NCI-H524 (cell line): ENCODE measurements around the gene UQCC2.
A peak's percentile ranks its signal among the peaks of the same experiment; 100 is the strongest.

ENCODE experiments used
- DNase-seq, 2 experiments: peaks; one replicate each; lab custom pipeline; 2025; lab: John Stamatoyannopoulos, UW

The UQCC2 gene

DNA sequence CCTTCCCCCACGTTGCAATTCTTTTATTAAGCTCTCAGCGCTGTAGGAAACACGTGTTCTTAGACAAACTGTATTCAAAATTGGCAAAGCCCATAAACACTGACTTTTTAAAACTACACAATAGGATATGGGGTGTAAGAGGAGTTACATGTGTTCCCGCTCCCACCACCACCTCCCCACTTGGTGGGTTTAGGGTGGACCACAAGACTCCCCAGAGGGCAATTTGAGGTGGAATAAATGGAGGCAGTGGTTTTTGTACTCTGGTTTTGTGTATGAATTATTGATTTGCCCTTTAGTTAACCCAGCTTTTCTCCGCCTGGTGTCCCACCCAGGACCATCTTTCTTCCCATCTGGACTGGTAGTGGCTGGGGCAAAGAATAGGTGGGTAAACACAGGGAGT is 3.7 kb downstream of the UQCC2 start:
- DNase-seq, result no peak

DNA sequence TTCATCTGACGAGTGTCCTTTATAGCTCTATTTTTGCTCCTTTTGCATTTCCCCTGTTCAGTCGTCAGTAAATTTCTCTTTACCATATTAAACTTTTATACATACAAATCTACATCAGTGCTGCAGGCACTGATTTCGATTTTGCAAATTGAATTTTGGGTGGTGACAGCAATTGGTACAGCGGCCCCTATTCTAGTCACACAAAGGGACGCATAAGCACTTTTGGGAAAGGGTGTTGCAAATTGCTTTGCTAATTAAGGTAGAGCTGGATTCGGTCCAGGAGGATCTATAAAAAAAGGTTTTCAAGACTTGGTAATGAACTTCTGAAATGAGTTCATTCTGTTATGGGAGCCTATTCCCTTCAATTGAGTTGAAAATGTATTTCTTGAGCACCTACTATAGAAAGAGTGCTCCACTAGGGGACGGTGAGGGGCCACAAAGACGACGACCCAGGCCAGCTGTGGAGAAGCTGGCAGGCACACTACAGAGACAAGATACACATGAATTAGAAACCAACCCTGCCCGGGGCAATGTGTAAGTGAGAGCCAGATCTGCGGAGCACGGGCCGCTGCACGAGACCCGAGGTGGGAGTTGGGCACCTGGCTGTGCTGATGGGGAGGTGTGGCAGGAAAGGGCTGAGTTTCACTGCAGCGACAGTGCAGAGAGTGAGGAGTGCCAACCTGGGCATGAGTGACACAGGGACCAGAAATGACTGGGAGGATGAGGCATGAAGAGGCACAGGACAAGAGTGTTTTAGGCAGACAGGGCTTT is 5.4 kb downstream of the UQCC2 start:
- DNase-seq, result no peak

DNA sequence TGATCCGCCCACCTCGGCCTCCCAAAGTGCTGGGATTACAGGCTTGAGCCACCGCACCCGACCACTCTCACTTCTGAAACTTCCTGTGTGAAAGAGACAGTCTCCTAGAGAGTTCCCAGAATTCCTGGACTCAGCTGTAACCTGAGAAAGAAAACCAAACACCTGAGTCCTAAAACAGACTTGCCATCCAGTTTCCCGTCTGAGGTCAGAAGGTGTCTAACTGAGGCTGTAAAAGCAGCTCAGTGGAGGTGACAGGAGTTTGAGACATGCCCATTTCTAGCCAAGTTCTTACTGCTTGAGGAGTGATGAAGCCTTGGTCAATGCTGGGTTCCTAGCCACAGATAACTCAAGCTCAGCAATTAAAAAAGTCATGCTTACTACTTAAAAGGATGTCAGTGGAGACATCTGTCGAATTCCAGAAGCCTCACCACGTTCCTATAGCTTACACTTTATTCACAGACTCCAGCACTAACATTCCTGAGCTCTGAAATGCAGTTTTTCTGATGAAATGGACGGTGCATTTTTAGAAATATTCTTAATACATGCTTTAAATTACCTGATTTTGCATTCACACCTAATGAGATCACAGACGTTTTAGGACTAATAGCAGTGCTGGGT is 6.1 kb downstream of the UQCC2 start:
- no peak for DNase-seq

DNA sequence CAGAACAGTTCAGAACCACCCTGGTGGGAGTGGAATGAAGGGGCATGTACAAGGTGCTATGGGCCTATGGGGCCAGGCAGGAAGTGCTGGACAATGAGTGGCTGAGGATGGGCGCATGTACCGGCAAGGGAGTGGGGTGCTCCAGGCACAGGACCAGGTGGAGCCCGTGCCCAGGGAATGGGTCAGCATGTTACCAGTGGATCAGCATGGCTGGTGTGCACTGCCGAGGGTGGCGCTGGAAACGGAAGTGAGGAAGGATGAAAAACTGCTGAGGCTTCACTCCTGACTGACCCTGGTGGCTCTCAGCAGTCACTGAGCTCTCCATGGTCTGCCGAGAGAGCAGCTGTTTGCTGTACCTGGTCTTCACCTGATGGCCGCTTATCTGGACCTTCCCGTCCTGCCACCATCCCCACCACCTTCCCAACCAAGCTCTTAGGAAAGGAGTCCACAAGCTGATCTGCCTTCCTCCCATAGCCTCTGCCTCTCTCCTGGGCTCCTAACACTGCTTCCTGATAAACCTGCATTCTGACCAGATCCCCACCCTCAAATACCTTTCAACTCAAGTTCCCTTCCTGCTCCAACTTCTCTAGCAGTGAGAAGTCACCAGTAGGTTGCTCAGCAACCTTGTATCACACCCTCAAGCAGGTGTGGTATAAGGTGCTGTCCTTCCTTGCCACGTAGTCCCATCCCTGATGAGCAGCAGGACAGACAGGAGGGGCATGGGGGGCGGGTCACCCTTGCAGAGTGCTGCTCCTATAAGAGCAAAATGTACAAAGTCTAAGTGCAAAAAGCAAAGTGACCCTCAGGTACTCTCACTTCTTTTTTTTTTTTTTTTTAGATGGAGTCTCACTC is 7.1 kb downstream of the UQCC2 start:
- no peak for DNase-seq

DNA sequence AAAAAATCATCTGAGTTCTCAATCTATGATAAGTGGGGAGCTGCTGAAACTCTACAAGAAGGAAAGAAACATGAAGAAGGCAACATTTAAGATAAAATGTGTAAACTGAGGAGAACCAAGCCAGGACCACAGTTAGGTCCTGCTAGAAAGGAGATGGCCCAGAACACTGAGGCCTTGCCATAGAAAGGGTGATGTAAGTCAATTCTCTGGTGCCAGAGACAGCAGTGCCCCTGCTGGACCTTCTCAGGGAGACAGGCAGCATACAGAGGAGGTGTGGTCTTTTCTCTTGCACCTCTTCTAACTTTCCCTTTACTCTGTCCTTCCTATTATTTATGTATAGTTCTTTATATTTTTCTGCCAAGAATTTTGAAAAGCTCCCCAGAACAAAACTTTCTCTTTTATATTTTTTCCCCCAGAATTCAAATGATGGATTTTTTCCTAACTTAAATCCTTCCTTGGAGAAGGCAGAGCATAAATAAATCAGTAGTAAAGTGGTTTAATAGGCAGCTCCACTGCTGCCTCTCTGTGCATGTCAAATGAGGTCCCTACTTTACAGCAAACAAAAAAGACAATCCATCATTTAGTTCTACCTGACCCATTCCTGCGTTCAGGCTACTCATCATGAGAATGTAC is 9.0 kb downstream of the UQCC2 start:
- DNase-seq, result peak in 1 of 2 experiments; percentile 43

DNA sequence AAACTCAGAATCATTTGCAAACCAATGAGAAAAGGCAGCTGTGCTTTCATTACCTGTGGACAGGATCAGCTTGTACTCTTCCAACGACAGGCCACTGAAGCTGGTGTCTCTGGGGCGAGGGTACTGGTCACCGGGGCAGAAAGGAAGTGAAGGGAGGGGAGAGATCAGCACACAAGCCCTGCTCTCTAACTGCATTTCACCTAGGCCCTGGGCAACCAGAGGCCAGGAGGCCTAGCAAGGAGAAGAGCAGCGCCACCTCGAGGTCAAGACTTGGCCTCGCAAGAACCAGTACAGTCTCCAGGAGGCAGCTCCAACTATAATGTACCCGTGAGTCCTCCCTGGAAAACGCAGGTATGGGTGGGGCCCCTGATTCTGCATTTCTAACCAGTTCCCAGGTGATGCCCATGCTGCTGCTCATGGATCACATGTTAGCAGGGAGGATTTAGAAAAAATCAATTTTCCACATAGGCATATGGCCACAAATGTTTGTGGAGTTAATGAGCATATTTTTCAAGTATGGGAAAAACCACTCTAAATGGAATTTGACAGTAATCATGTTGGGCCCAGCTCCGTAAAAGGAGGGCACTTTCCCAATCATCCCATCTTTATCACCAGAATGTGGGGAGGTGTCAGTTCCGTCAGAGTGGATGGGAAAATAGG is 11.0 kb downstream of the UQCC2 start:
- DNase-seq, result peak; percentile 26 to 72

DNA sequence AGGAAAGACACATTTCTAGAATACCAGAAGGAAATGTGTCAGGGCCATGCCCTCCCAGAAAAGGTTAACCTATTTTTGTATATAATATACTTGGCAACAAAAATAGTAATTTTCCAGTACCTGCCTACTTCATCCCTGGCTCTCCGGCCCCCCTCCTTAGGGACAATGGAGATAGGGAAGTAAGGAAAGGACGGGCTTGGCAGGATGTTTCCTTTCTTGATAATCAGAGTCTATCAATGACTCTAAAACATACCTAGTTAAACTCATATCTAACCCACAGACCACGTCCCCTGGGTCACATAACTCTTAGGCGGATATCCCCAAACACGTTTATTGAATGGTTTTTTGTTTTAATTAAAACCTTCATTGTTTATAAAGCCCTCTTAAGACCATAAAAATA is 11.8 kb downstream of the UQCC2 start:
- no peak for DNase-seq

DNA sequence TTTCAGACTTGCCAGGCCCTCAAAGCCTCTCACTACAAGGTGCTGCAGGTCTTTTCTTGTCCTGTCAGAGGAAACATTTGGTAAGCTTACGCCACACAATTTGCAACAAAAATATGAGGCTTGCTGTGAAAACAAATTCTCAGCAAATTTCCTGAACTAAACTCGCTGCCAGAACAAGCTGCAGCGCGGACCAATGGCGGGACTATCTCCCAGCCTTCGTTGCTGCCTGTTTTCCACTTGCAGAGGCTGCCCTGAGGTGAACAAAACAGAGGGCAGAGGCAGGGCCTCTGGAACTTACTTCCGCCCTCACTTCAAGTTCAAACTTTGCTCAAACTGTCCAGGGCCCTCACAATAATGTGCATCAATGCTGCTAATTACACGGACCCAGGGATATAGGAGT is 12.4 kb downstream of the UQCC2 start:
- no peak for DNase-seq

DNA sequence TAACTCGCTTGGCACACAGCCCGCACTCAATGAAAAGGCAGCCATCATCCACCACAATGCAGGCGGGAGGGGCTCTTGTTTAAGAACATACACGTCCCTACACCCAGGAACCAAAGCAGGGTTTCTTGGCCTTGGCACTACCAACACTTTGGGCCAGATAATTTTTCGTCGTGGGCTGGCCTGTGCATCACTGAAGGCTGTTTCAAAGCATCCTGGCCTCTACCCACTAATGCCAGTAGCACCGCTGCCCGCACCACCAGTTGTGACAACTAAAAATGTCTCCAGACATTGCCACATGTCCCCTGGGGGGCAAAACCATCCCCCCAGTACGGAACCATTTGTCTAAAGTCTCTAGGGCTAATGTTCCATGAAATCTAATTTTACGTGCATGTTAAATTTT is 13.0 kb downstream of the UQCC2 start:
- no peak for DNase-seq

DNA sequence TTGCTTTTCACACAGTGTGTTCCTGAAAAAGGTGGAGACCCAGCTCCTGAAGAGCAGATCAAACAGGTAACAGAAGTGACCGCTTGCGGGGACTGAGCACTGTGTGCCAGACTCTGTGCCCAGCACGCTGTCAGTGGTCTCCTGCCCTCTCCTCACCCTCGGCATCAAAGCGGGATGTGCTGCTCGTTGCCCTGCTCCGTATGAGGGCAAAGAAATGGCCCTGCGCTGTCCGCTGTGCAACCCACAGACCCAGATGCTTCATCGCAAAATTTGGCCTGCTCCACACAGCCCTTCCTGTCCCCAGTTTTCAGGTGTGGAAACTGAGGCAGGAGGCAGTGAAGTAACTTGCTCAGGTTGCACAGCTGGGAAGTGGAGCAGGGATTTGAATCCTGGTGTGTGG is 13.7 kb downstream of the UQCC2 start:
- DNase-seq, result no peak

DNA sequence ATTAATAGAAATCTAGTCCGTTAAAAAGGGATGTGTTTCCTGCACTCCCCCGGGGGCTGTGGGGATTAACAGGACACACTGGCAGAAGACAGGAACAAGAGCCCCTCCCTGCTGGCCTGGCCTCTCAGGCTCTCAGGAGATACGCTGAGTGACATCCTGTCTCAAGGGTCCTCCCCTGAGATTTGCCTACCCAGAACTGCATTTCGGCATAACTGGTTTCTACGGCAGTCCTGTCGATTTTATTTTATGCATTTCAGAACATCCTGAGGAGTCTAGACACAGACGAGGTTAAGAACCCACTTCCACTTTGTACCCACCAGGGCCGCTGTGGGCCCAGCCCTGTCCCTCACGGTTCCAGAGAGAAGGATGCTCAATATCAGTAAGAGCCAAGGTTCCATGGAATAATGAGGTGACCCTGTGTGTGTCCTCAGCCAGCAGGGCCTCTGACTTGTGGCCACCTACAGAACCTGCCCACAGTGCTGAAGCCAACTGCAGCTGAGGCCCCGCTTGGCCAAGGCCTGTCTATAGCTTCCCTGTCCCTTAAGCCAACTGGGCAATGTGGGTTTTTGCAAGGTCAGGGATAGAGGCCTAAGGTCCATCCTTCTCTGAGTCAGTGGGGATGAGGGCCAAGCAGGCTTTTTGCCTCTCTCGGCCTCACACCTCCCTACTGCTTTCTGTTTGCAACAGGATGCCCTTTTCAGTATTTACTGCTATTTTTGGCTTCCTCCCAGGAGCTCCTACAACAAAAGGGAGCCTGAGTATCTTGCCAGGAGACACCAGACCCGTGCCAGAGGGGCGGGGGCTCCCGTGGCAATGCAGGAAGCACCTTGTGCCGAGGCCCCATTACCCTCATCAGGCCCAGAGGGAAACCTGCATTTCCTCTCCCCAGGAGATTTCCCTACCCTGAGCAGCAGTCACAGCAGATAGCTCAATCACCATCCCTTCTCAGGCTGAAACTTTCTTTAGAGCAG is 14.7 kb downstream of the UQCC2 start:
- no peak for DNase-seq

DNA sequence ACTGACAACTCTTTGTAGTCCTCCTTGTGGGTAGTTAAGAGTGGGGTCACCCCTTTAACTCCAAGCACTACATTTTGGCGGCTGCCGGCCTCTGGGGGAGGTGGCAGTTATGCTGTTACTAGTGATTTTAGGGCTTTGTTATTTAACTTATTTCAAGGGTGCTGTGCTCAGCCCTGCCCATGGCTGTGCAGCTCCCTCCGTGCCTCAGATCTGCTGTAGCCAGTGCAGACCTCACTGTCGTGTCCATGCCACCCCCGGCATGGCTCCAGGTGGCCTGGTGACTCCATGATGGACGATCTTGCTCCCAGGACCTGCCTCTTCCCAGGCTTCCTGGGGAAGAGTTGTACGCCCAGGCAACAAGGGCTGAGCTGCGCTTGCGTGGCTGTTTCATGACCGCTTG is 15.4 kb downstream of the UQCC2 start:
- DNase-seq, result no peak

DNA sequence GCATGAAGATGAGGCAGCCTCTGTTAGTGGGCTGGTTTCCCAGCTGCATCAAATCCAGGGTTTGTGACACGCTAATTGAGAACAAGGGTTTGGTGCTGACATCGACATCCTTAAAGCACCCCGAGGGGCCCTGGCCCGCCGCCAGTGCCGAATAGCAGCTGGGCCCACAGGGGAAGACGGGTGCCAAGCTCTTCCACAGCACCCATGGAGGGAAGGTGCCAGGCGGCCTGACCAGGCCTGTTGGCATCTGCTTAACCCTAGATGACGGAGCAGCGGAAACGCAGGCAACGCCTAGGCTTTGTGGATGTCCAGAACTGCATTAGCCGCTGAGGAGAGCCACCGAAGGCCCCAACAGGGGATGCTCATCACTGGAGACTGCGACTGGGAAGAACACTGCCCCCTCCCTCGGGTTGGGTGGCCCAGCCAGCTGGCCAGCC is 16.0 kb downstream of the UQCC2 start:
- DNase-seq, result peak in 1 of 2 experiments; percentile 44

DNA sequence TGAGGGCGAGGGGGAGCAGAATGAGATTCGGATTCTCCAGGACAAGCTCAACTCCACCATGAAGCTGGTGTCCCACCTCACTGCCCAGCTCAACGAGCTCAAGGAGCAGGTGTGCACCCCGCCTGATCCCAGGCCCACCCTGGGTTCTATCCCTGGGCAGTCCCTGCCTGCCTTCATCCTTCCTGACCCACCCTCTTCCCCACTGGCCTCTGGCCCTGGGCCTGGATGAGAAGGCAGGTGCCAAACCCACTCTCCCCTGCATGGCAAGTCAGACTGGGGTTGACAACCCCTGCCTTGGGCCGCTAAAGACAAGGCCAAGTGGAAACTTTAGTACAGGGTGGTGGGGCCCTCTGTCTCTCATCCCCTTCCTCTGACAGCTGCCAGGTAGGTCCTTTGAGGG is 16.5 kb downstream of the UQCC2 start:
- no peak for DNase-seq

DNA sequence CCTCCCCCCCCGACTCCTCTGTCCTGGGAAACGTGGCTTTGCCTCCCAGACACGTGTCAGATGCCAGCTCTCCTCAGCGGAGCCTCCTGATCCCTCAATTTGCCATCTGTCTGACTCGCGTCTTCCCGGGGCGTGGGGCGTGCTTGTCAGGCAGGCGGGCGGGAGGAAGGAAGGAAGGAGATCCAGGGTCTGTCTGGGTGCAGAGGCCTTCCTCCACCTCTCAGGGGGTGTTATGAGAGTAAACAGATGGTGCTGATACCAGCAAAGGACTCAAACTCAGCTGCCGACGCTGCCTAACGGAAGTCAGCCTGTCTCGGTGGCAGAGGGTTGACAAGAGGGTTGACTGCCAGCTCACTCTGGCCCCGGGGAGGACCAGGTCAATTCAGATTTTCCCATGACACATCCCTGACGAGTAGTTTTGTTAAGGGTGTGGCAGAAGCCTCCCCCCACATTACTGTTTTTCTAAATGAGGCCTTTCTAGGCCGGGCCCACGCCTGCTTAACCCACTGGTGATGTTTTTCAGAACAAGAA is 17.0 kb downstream of the UQCC2 start:
- DNase-seq, result peak; percentile 98 to 99

DNA sequence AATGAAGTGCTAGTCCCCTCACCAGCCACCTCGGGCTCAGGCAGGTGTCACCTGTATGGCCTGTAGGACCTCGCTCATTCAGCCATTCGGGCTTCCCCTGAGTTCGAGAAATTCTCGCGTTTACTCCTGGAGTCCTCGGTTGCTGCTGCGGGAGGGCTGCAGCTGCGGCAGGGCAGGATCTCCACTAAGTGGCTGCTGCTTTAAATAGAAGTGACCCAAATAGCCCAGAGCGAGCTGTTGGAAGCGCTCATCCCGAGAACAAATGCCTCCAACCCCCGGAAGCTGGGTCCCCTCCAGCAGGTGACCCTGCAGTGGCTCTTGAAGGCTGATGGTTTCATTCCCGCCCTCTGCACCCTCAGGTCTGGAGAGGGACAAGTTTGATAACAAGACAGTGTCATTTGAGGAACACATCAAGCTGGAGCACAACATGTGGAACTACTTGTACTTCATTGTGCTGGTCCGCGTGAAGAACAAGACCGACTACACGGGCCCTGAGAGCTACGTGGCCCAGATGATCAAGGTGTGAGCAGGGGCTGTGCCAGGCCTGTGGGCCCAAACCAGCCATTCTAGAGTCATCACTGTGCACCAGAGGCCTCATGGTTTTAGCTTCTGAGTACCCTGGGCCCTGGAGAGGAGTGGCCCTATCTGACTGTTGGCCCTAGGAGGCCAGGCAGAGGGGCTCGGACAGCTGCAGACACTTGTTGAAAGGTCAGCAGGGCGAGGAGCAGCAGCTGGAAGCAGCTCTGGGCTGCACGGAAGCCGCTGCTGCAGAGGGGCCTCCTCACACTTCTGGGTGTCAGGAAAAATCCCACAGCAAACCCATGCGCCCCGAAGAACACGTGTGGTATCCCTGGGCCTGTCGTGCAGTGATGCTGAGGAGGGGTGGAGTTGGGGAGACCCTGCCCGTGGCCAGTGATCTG is 18.1 kb downstream of the UQCC2 start:
- peak in 1 of 2 experiments; percentile 30 for DNase-seq

DNA sequence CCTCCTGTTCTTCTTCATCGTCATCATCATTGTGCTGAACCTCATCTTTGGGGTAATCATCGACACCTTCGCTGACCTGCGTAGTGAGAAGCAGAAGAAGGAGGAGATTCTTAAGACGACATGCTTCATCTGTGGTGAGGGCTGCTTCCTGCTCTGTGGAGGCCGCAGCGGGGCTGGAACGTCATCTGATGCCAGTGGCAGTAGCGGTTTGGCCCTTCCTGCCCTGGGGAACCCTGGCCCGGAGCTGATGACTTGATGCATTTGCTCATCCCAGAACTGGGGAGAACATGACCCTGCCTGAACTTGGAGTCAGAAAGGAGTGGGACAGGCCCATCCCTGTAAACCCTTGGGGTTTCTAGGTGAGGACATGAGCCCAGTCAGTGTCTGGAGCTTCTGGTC is 18.7 kb downstream of the UQCC2 start:
- no peak for DNase-seq

DNA sequence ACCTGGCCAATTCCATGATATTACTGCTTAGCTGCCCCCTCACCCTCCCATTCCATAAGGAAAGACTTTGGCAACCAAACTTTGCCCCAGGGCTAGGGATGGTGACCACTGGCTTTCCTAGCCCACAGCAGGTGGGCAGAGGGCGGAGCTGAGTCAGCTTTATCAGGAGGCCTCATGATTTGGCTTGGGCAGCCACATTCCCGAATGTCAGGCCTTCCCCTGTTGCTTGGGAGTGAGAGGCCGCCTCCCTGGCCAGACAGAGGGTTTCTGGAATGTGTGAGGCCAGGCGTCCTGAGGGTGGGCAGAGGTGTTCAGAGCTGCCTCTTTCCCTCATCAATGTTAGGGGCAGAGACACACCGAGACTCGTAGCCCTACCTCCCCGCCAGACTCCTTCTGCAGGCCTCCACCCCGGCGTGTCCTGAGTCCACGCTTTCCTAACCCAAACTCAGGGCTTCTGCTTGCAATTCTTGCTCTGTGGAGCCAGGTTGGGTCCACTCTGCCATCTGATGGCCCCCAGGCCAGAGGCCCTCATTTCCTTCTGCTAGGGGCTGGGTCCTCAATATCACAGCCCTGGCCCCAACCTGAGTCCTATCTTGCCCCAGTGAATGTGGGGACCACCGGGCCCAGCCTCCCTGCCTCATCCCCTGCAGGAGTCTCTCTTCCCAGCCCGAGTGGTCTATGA is 19.3 kb downstream of the UQCC2 start:
- DNase-seq, result no peak
